K562 (cell line): ENCODE data around the gene EMILIN3. TPM values are rescaled to one million over a fixed set of nuclear protein-coding genes. Genes with fewer than 3 reads are reported as not detected.

Experiments used
- ARID1B ChIP-seq: fragments of 450-650 bp; IDR thresholded peaks from 2 replicates; pipeline ENCODE4 v1.6.1; 2016; ENCODE audit warnings: antibody characterized with exemption, mild to moderate bottlenecking, inconsistent platforms
- CREB1 ChIP-seq, 2 experiments: sonication (generic) in 1 of 2; formaldehyde crosslinking in 1 of 2; IDR thresholded peaks; 2 replicates each; pipeline versions ENCODE4 v1.6.1 to v1.8.0; 2012 to 2022; ENCODE audit warnings: inconsistent platforms in 1 of 2, mild to moderate bottlenecking in 1 of 2, missing genetic modification reagents in 1 of 2, moderate library complexity in 1 of 2
- CTCF ChIP-seq, 3 experiments: IDR thresholded peaks in 2 of 3; conservative IDR thresholded peaks in 1 of 3; 2 replicates each; pipeline ENCODE4 v1.5.1; 2011 to 2012; ENCODE audit warnings: low read length in 3 of 3, mild to moderate bottlenecking in 3 of 3, control low read depth in 2 of 3, improper control_type of control experiment in 1 of 3, inconsistent platforms in 1 of 3, low read depth in 1 of 3, mixed read lengths in 1 of 3, moderate library complexity in 1 of 3; ENCODE audit not compliant: insufficient read depth in 2 of 3
- GTF2F1 ChIP-seq: IDR thresholded peaks from 2 replicates; pipeline ENCODE4 v1.6.1; 2011; ENCODE audit warnings: low read depth, low read length, improper control_type of control experiment
- HIVEP1 ChIP-seq: fragments of 250-450 bp; sonication (Bioruptor Pico); IDR thresholded peaks from 2 replicates; pipeline ENCODE4 v1.4.0; 2020; ENCODE audit warnings: mild to moderate bottlenecking
- HOXB6 ChIP-seq: fragments of 250-450 bp; sonication (Bioruptor Pico); IDR thresholded peaks from 2 replicates; pipeline ENCODE4 v1.5.1; 2022; ENCODE audit warnings: mild to moderate bottlenecking, borderline replicate concordance
- KLF1 ChIP-seq: fragments of 450-650 bp; IDR thresholded peaks from 2 replicates; pipeline ENCODE4 v1.6.1; 2016; ENCODE audit warnings: missing genetic modification characterization, missing compliant biosample characterization
- NCOA6 ChIP-seq: fragments of 450-650 bp; IDR thresholded peaks from 2 replicates; pipeline ENCODE4 v1.6.1; 2017; ENCODE audit warnings: mild to moderate bottlenecking
- NFIC ChIP-seq: fragments of 450-650 bp; IDR thresholded peaks from 2 replicates; pipeline ENCODE4 v1.6.1; 2017; ENCODE audit warnings: mild to moderate bottlenecking, inconsistent platforms
- NR3C1 ChIP-seq: sonication (generic); formaldehyde crosslinking; IDR thresholded peaks from 2 replicates; pipeline ENCODE4 v1.8.1; 2022; ENCODE audit warnings: missing genetic modification reagents
- POU5F1 ChIP-seq: fragments of 150-350 bp; IDR thresholded peaks from 2 replicates; pipeline ENCODE4 v1.6.1; 2014; ENCODE audit warnings: borderline replicate concordance, low read length, low read depth, mild to moderate bottlenecking; ENCODE audit not compliant: partially characterized antibody
- RB1 ChIP-seq: fragments of 450-650 bp; IDR thresholded peaks from 2 replicates; pipeline ENCODE4 v1.6.1; 2017; ENCODE audit warnings: low read depth, mild to moderate bottlenecking
- RFX7 ChIP-seq: fragments of 250-450 bp; sonication (Bioruptor Pico); IDR thresholded peaks from 2 replicates; pipeline ENCODE4 v1.5.1; 2021; ENCODE audit warnings: mild to moderate bottlenecking
- SRSF3 ChIP-seq: fragments of 200-400 bp; formaldehyde crosslinking; IDR thresholded peaks from 2 replicates; pipeline ENCODE4 v1.6.1; 2016; ENCODE audit warnings: mild to moderate bottlenecking, low read length, moderate library complexity; ENCODE audit not compliant: insufficient read depth
- XRCC4 ChIP-seq: IDR thresholded peaks from one replicate; pipeline ENCODE4 v1.6.1; 2011; ENCODE audit not compliant: insufficient read depth, insufficient read length; ENCODE audit errors: extremely low read depth
- ZBTB5 ChIP-seq: fragments of 450-650 bp; IDR thresholded peaks from 2 replicates; pipeline ENCODE4 v1.6.1; 2017; ENCODE audit warnings: antibody characterized with exemption
- ZNF197 ChIP-seq: fragments of 200-800 bp; sonication (Bioruptor generic); IDR thresholded peaks from 2 replicates; pipeline ENCODE4 v1.6.1; 2016; ENCODE audit warnings: low read depth, missing genetic modification characterization, missing compliant biosample characterization
- ZNF253 ChIP-seq: fragments of 250-450 bp; sonication (Bioruptor Pico); conservative IDR thresholded peaks from 2 replicates; pipeline ENCODE4 v1.6.1; 2021; ENCODE audit warnings: mild to moderate bottlenecking
- polyA plus RNA-seq, 8 experiments: library from polyadenylated mRNA; depleted of rRNA in 4 of 8; stranded (reverse) in 5 of 8; unstranded in 3 of 8; fragments of >200 nt; fragmentation: Nextera tagmentation in 2 of 8; fragmentation: Illumina TruSeq in 1 of 8; extraction: Ambion mirVana in 2 of 8; extraction: Trizol in 1 of 8; gene quantifications; 2 replicates each; pipeline versions ENCODE4 v1.2.1 to v1.2.3, GENCODE V29; 2011 to 2014; ENCODE audit warnings: inconsistent platforms in 1 of 8, missing spikeins in 1 of 8
- total RNA-seq, 7 experiments: library from RNA; depleted of rRNA in 6 of 7; stranded (reverse); fragments of >200 nt in 6 of 7; fragmentation: Illumina TruSeq in 2 of 7; extraction: Trizol in 2 of 7; gene quantifications; 2 replicates each; pipeline versions ENCODE4 v1.2.1 to v1.2.3, GENCODE V29; 2011 to 2021; ENCODE audit warnings: low replicate concordance in 1 of 7
- TF ChIP-seq, protein P1 (sequence below): fragments of 450-650 bp; formaldehyde crosslinking; IDR thresholded peaks from 2 replicates; pipeline ENCODE4 v1.4.0; 2020; ENCODE audit warnings: mild to moderate bottlenecking, moderate library complexity
- TF ChIP-seq, protein P2 (sequence below): fragments of 450-650 bp; IDR thresholded peaks from 2 replicates; pipeline ENCODE4 v1.6.1; 2018; ENCODE audit warnings: mild to moderate bottlenecking, low read depth; ENCODE audit not compliant: partially characterized antibody

The EMILIN3 gene
- total and polyA plus RNA-seq, 9 of the 15 experiments (the other 6 are each of a cell fraction or from before 2014, with no cell fraction given) = 0.01 to 0.07 TPM; not detected in 7

DNA sequence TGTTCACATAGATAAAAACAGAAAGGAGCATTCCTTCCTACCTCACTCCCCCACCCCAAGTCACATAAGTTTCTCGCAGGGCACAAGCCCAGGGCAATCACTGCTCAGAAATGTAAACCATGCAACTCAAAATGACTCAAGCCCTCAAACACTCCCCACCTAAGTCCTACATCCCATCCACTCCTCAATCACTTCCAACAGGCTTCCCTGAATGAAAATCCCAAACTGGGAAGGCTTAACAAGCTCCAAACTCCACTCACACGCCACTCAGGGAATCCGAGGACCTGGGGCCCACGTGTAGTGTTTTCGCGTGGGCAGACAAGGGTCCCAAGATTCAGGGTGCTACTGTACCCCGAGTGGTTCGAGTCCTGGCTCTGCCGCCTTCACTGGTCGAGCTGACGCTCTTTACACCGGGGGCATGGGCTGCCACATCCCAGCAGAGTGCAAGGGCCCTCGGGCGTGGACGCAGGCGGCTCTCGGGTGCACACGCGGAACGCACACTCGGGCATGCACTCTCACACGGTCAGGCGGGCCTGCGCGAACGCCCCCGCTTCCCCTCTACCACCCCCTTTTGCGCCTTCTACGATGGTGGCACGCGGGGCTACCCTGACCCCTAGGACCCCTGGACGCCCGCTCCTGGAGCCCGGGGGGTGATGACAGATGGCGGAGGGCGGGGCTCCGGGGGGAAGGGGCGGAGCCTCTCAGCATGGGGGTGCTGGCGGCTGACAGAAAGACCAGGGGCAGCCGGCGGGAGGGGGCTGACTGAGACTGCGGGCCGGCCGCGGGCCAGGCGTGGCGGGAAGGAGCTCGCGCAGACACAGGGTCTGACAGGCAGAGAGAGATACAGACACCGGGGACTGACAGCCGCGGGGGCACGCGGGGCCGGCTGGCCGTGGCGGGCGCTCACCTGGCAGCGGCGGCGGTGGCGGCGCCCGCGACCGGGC lies 49.7 kb downstream of the EMILIN3 start (continued):
- TF ChIP-seq ZBTB5 = no peak
- TF ChIP-seq NR3C1 = 0 out of 2 replicates have a peak, but pooled peaks have one; percentile 58
- no peak for TF ChIP-seq GTF2F1
- no peak for TF ChIP-seq ZNF253
- no peak for TF ChIP-seq XRCC4
- no peak for TF ChIP-seq HOXB6 (CRISPR knock-in tag)
- no peak for TF ChIP-seq RFX7 (CRISPR knock-in tag)
- peak; percentile 64; the same call in 1 of the 2 replicates for TF ChIP-seq RB1
- TF ChIP-seq, protein P1, sequence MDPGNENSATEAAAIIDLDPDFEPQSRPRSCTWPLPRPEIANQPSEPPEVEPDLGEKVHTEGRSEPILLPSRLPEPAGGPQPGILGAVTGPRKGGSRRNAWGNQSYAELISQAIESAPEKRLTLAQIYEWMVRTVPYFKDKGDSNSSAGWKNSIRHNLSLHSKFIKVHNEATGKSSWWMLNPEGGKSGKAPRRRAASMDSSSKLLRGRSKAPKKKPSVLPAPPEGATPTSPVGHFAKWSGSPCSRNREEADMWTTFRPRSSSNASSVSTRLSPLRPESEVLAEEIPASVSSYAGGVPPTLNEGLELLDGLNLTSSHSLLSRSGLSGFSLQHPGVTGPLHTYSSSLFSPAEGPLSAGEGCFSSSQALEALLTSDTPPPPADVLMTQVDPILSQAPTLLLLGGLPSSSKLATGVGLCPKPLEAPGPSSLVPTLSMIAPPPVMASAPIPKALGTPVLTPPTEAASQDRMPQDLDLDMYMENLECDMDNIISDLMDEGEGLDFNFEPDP (CRISPR knock-in tag) = no peak
- TF ChIP-seq, protein P2, sequence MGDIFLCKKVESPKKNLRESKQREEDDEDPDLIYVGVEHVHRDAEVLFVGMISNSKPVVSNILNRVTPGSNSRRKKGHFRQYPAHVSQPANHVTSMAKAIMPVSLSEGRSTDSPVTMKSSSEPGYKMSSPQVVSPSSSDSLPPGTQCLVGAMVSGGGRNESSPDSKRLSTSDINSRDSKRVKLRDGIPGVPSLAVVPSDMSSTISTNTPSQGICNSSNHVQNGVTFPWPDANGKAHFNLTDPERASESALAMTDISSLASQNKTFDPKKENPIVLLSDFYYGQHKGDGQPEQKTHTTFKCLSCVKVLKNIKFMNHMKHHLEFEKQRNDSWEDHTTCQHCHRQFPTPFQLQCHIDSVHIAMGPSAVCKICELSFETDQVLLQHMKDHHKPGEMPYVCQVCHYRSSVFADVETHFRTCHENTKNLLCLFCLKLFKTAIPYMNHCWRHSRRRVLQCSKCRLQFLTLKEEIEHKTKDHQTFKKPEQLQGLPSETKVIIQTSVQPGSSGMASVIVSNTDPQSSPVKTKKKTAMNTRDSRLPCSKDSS = no peak
- no peak for TF ChIP-seq NFIC
- no peak for TF ChIP-seq ZNF197 (CRISPR knock-in tag)
- peak; percentile 37; the same call in 1 of the 2 replicates for TF ChIP-seq KLF1 (tag)
- 0 out of 2 replicates have a peak, but pooled peaks have one; percentile 12 for TF ChIP-seq CREB1 (IDR thresholded peaks at IDR 0.05)
- no peak for TF ChIP-seq CREB1 (CRISPR knock-in tag; IDR thresholded peaks at IDR 0.05)
- TF ChIP-seq CTCF (IDR thresholded peaks at IDR 0.05 in 2 of 3, conservative IDR thresholded peaks at IDR 0.05 in 1 of 3; ENCODE audit: insufficient read depth in 2 of 3, low read depth in 1 of 3, low read length in 3 of 3) = no peak
- no peak; the same call in 1 of the 2 replicates for TF ChIP-seq ARID1B
- no peak for TF ChIP-seq HIVEP1 (CRISPR knock-in tag)
- no peak for TF ChIP-seq POU5F1
- no peak for TF ChIP-seq SRSF3
- no peak for TF ChIP-seq NCOA6
